ENCODE data around the gene TNFRSF1B.
"Not testable (repeated sequence)": the region's sequence is repeated elsewhere in the genome, so short reads cannot be mapped to it uniquely, and the experiment has no call there.

Gene TNFRSF1B

DNA sequence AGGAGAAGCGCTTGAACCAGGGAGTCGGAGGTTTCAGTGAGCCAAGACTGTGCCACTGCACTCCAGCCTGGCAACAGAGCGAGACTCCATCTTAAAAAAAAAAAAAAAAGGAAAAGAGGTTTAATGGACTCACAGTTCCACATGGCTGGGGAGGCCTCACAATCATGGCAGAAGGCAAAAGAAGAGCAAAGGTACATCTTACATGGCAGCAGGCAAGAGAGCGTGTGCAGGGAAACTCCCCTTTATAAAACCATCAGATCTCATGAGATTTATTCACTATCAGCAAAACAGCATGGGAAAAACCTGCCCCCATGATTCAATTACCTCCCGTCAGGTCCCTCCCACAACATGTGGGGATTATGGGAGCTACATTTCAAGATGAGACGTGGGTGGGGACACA lies 57.3 kb downstream of the TNFRSF1B start:
- not testable (repeated sequence) for DNase-seq

DNA sequence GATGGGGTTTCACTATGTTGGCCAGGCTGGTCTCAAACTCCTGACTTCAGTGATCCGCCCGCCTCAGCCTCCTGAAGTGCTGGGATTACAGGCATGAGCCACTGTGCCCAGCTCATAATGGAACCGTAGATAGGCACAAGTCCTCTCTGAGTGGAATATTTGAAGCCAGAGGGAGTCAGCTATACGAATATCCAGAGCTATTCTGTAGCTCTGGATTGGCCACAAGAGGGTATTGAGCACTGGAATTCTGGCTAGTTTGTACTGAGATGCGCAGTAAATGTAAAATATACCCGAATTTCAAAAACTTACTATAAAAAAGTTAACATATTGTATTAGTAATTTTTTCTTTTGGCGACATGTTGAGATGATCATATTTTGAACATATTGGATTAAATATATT lies 62.2 kb downstream of the TNFRSF1B start:
- no peak for DNase-seq

DNA sequence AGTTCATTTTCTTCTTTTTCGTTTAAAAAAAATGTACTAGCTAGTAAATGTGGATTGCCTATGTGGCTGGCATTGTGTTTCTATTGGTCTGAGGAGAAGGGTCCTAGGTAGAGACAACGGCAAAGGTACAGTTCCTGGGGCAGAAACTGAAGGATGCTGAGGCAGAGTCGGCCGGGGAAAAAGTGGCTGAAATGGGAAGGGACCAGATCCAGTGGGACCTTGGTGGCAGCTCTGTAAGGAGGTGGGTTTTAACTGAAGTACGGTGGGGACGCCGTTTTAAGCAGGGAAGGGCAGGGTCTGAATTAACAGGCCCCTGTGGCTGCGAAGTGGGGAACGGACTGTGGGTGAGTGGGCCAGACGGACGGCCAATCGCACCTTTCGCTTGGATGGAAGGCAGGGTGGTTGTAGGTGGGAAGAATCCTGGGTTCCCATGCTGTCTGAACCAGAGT lies 62.6 kb downstream of the TNFRSF1B start:
- no peak for DNase-seq

DNA sequence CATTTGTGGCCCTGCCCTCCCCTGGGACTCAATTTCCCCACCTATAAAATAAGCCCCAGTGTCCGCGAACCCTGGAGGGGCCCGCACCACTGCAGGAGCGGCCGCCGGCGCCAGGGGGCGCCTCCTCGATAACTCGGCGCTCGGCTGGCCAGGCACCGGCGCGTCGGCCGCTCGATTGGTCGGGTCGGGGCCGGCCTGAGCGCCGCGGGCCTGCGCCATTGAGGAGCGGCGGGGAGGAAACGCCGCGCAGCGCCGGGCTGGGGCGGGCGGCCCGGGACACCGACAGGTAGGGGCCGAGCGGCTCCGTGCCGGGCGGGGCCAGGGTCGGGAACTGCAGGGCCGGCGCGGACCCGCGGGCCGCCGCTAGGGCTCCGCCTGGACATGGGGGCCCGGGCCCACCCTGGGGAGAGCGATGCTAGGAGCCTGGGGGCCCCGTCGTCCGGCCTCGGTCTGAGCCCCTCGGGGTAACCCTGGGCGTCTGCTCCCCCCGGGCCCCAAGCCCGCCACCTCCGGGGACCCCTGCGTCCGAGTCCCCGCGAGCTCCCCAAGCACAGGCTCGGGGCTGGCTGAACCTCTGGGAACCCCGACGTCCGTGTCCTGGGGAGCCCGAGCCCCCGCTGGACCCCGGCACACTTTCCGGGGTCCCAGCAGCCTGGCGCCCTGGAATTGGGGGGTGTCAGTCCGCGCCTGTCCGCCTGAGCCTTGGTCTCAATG lies 63.2 kb downstream of the TNFRSF1B start, which contains the start of gene VPS13D:
TSS of gene VPS13D (plus strand) at position 196 of the 714 bp plus-strand sequence. CDS start 4,237 bp downstream, outside the sequence.
- DNase-seq, result peak; percentile 91

DNA sequence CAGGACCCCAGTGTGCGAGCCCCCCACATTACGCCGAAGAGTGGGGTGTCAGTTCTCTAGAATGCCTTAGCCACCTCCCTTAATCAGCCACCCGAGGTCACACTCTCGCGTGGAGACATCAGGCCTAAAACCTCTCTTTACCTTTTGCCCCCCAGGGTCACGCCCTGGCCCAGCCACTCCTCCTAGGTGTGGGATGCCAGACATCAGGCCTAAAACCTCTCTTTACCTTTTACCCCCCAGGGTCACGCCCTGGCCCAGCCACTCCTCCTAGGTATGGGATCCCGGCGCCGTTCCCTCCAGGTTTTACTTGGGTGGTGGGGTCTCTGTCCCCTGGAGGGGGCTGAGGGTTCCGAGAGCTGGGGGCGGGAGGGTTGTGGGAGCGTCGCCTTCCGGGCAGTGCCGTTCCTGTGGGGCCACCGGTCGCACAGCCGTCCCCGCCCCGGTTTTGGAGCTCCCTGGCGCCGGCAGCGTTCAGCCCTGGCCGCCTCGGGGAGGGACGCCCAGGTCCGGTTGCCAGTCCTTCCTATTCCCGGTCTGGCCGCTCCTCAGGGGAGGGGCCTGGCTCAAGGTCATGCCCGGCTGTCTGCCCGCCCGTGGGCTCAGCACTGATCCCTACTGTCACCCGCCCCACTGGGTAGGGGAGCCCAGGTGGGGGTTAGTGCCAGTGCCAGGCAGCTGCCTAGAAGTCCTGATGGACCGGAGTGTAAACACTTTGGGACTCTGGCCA lies 63.9 kb downstream of the TNFRSF1B start:
- no peak for DNase-seq

DNA sequence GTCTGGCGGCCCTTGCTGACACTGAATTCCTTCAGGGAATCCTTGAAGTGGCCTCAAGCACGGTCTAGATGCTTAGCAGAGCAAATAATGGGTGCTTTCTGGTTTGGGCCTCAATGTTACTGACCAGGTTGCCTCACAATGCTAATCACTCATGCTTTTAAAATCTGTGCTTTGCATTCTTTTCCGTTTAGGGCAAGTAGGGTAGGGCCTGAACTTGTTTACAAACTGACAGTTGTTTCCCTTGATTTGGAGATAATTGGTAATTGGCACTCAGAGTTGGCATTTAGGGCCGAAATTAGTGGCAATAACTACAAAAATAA lies 64.4 kb downstream of the TNFRSF1B start:
- DNase-seq, result no peak

DNA sequence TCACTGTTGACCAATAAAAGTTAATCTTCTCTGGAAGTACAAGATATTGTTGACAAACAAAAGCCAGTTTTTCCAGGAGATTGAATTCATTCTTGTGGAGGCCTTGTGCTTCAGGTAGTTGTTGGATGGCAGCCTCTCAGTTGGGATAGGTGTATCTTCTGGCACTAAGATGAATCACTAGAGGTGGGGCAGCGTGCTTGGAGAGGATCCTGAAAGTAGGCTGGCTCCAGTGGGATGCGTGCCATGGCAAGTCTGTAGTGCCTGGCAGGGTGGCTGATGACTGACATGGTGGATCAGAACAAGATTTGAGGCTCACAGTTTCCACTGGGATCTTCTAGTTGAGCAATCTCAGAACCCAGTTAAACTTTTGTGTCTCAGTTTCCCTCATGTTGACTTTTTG lies 65.4 kb downstream of the TNFRSF1B start:
- DNase-seq, result peak; percentile 15

DNA sequence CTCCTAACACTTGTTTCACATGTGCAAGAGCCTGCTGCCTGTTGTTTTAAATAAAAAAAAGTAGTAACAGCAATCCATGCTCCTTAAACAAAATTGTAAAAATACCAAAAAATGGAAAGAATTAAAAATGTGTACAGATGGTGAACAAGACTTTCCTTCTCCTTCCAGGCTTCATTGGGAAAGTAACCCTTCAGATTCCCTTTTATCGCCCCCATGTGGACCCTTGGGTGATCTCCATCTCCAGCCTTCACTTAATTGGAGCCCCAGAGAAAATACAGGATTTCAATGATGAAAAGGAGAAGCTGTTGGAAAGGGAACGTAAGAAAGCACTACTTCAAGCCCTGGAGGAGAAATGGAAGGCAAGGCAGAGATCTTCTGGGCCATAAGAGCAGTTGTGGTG lies 77.3 kb downstream of the TNFRSF1B start:
- peak; percentile 18 for DNase-seq

DNA sequence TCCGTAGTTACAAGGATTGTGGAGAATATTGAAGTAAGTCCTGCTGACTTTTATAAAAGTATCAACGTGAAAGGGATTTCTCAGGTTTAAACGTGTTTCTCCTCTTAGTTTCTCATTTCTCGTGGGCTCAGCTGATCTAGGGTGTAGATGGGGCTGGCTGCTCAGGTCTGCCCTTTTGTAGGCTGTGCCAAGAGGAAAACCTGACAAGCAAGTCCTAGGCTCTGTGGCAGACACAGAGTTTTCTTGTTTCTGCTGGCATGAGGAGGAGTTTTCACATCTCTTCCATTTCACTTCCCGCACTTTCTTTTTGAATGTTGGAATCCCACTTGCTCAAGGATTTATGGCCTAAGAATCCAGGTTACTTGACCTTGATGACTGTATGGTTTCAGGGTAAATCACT lies 77.8 kb downstream of the TNFRSF1B start:
- no peak for DNase-seq

DNA sequence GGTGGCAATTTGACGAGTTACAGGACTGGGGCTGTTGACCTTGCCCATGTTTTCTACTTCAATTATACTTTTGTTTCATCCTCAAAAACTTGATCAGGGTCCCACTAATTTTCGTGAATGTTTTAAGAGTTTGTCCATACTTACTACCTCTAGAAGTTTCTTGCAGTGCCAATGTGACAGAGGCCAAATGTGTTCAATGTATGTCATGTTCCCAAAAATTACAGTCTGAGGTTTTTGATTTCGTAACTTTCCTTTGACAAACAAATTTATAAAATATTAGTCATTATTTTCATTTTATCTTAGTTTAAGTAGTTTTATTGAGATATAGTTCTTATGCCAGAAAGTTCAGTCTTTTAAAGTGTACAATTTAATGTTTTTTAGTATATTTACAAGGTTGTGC lies 78.3 kb downstream of the TNFRSF1B start:
- no peak for DNase-seq

DNA sequence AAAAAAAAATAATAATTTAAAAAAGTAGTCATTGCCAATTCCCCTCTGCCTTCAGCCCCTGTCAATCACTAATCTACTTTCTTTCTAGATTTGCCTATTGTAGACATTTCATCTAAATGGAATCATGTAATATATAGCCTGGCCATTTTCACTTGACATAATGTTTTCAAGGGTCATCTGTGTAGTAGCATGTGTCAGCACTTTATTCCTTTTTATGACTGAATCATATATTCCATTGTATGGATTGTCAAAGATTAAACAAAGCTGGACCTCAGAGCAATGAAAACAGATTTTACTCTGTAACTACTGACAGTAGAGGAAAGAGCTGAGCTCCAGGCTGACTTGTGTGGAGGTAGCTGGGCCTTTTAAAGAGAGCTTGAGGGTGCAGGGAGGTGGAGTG lies 78.9 kb downstream of the TNFRSF1B start:
- DNase-seq, result no peak

DNA sequence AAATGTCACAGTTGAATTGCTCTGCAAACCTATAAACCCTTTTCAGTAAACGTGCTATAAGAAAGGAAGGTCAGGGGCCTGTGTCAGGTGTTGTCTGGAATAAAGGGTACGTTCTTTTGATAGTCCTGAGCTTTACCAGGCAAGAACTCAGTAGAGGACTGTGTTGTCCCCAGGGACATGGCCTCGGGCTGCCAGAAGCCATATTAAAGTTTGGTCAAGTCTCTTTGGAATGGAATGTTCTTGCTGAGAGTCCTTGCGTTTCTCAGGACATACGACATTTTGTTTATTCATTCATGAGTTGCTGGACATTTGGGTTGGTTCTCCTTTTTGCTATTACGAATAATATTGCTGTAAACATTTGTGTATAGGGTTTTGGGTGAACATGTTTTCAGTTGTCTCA lies 79.8 kb downstream of the TNFRSF1B start:
- DNase-seq, result no peak

DNA sequence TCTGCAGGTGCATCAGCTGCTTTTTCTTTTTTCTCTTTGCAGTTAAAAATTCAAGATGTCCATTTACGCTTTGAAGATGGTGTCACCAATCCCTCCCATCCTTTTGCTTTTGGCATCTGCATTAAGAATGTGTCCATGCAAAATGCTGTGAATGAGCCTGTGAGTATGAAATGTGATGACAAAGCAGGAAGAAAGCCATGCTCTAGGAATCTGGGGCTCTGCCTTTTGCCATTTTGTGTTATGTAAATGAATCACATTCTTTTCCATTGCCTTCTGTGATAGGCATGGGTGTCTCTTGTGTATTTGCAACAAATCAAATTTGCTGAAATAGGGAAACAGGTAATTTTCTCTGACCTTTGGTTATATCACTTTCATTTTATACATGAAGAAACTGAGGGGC lies 82.4 kb downstream of the TNFRSF1B start:
- no peak for DNase-seq

DNA sequence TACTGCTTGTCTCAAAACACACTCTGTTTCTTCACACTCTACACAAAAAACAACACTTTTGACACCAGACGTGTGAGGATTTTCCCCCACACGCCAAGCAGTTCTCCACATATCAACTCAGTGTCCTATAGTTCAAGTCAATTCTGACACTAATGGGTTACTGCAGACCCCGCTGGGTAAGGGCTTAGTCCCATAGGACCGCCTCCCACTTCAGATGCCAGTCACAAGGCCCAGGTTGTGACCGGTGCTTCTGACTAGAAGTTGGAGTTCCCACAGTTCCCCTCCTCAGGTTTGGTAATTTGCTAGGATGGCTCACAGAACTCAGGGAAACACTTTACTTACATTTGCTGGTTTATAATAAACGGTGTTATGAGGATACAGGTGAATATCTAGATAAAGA lies 83.0 kb downstream of the TNFRSF1B start:
- no peak for DNase-seq

DNA sequence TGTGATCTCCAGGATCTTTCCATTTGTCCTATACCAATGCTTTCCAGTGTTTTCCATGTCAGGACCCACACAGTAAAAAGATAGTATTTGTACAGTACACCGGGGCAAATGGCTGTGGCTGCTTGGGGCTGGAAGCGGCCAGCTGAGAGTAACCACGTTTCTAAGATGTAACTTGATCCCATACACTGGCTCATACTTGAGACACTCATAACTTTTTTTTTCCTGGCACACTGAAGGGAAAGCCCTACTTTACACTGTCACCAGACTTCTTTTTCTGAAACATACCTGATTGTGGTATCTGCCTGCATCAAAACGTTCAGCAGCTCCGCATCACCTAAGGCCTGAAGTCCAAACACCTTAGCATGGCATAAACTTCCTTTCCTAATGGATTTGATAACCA lies 84.7 kb downstream of the TNFRSF1B start:
- no peak for DNase-seq

DNA sequence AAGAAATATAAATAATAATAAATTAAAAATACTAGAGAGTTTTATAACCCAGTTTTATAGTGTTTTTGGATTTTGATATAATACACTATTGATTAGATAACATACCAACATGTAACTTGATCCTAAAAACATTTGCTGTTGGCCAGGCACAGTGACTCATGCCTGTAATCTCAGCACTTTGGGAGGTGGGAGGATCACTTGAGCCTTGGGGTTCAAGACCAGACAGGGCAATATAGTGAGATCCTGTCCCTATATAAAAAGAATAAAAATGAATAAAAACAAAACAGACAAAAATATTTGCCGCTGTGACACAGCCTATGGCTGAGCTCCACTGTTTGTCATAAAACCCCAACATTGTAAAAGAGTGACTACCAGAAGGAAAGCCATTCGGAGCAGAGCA lies 89.1 kb downstream of the TNFRSF1B start:
- DNase-seq, result no peak

DNA sequence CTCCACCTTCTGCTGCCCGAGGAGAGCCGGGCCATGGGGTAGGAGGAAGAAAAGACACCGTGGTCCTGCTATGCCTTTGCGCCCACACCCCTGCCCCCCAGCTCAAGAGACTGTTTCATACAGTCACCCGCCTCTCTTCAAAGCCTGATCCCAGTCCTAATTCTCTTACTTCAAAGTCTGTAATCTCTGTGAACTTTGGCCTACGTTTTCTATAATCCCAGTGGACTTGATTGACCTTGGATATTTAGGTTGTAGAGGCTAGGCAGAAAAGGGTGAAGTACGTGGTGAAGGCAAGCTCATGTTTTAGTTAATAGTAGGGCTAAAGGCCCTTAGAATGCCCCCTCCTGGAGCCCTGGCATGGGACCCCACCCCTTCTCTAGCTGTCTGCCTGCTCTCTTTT lies 91.5 kb downstream of the TNFRSF1B start:
- no peak for DNase-seq
